Measurements from ENCODE around the gene TXN. TPM values are rescaled to one million over a fixed set of nuclear protein-coding genes. Genes with fewer than 3 reads are reported as not detected.
A peak's percentile ranks its signal among the peaks of the same experiment; 100 is the strongest.

Gene TXN
- total RNA-seq (2014; rRNA removed; shearing (Covaris generic)) = 223 and 251 TPM in 2 replicates
- polyA plus RNA-seq (2016; fragmentation: Nextera tagmentation; extraction: Ambion mirVana) = 952 and 958 TPM in 2 replicates

GRCh38 chr9:110256380-110257096 lies at the start of gene TXN:
TSS of gene TXN (minus strand) at chr9:110256507. CDS start at chr9:110256435, 72 bp downstream.
- TF ChIP-seq EZH2phosphoT487 (IDR thresholded peaks at IDR 0.05; ENCODE audit: insufficient read depth, low read depth) = no peak
- no peak for TF ChIP-seq EZH2 (IDR thresholded peaks at IDR 0.05; ENCODE audit: insufficient read depth, poor library complexity, severe bottlenecking)
- Histone ChIP-seq H3K4me3 (peak within 1 kb of the TSS; percentile 87), H3F3A (ENCODE audit: insufficient read depth) (0 out of 2 replicates have a peak, but pooled peaks cover 21% of the 10 kb centered on the region), H3K27me3 (replicated peaks; ENCODE audit: insufficient read depth) (no peaks in the 10 kb centered on the region), H3K36me3 (ENCODE audit: low read depth) (no peaks in the 10 kb centered on the region), H3K9me2 (ENCODE audit: insufficient read depth) (no peaks in the 10 kb centered on the region), H3K4me1 (ENCODE audit: insufficient read depth) (peaks cover 48% of the 10 kb centered on the region), H3K9me3 (ENCODE audit: low read depth) (no peaks in the 10 kb centered on the region), H3K9ac (peak within 1 kb of the TSS; percentile 95), H3K79me2 (ENCODE audit: insufficient read depth) (peaks cover 47% of the 10 kb centered on the region), H3K4me2 (ENCODE audit: unreplicated experiment) (peak within 1 kb of the TSS; percentile 98), H3K27ac (peak within 1 kb of the TSS; percentile 96), H2AFZ (peak within 1 kb of the TSS; percentile 71), H4K20me1 (ENCODE audit: insufficient read depth) (peaks cover 19% of the 10 kb centered on the region)
- in situ Hi-C loops (cut with MboI) = no loop called here
- peak; percentile 97 for DNase-seq
- WGBS, 2 experiments (ENCODE audit: low coverage in 1 of 2, low lambda C conversion rate in 2 of 2, missing lambda C conversion rate in 2 of 2) = 1 to 2% methylated on average over 45 to 57 of the region's 65 CpGs

GRCh38 chr9:110303133-110303532 lies 46.8 kb upstream of the TXN start:
- Histone ChIP-seq H3K4me2 (ENCODE audit: unreplicated experiment) (no peak overlapping the region), H2AFZ (0 out of 2 replicates have a peak overlapping the region, but pooled peaks have one; percentile 16), H3K4me3 (no peak overlapping the region), H3K36me3 (ENCODE audit: low read depth) (no peaks in the 10 kb centered on the region), H4K20me1 (ENCODE audit: insufficient read depth) (no peaks in the 10 kb centered on the region), H3F3A (ENCODE audit: insufficient read depth) (no peaks in the 10 kb centered on the region), H3K9ac (no peak overlapping the region), H3K4me1 (ENCODE audit: insufficient read depth) (0 out of 2 replicates have a peak, but pooled peaks cover 3% of the 10 kb centered on the region), H3K27me3 (replicated peaks; ENCODE audit: insufficient read depth) (0 out of 2 replicates have a peak, but pooled peaks cover 6% of the 10 kb centered on the region), H3K79me2 (ENCODE audit: insufficient read depth) (no peaks in the 10 kb centered on the region), H3K9me3 (ENCODE audit: low read depth) (no peaks in the 10 kb centered on the region), H3K9me2 (ENCODE audit: insufficient read depth) (no peaks in the 10 kb centered on the region), H3K27ac (no peak overlapping the region)
- peak; percentile 67 for DNase-seq
- in situ Hi-C loops (cut with MboI) = no loop called here
- TF ChIP-seq EZH2 (IDR thresholded peaks at IDR 0.05; ENCODE audit: insufficient read depth, poor library complexity, severe bottlenecking) = no peak
- WGBS, 2 experiments (ENCODE audit: low coverage in 1 of 2, low lambda C conversion rate in 2 of 2, missing lambda C conversion rate in 2 of 2) = 84 to 93% methylated on average over 1 of the region's 1 CpG

GRCh38 chr9:110298043-110298605 lies 41.8 kb upstream of the TXN start:
- in situ Hi-C loops (cut with MboI) = no loop called here
- no peak for TF ChIP-seq EZH2 (IDR thresholded peaks at IDR 0.05; ENCODE audit: insufficient read depth, poor library complexity, severe bottlenecking)
- TF ChIP-seq EZH2phosphoT487 (IDR thresholded peaks at IDR 0.05; ENCODE audit: insufficient read depth, low read depth) = no peak
- no peak overlapping the region for H3K4me3 ChIP-seq
- no peaks in the 10 kb centered on the region for H3K36me3 ChIP-seq (ENCODE audit: low read depth)
- H3K27me3 ChIP-seq (replicated peaks; ENCODE audit: insufficient read depth) = no peaks in the 10 kb centered on the region; the same call in 1 of the 2 replicates
- DNase-seq = no peak
- H4K20me1 ChIP-seq (ENCODE audit: insufficient read depth) = no peaks in the 10 kb centered on the region
- H3F3A ChIP-seq (ENCODE audit: insufficient read depth) = no peaks in the 10 kb centered on the region
- H3K4me1 ChIP-seq (ENCODE audit: insufficient read depth) = no peaks in the 10 kb centered on the region
- no peak overlapping the region for H3K4me2 ChIP-seq (ENCODE audit: unreplicated experiment)
- H3K9me3 ChIP-seq (ENCODE audit: low read depth) = no peaks in the 10 kb centered on the region
- no peaks in the 10 kb centered on the region for H3K79me2 ChIP-seq (ENCODE audit: insufficient read depth)
- 64 to 83% methylated on average over 2 of the region's 2 CpGs for WGBS, 2 experiments (ENCODE audit: low coverage in 1 of 2, low lambda C conversion rate in 2 of 2, missing lambda C conversion rate in 2 of 2)
- H3K27ac ChIP-seq = no peak overlapping the region
- H2AFZ ChIP-seq = no peak overlapping the region
- H3K9me2 ChIP-seq (ENCODE audit: insufficient read depth) = no peaks in the 10 kb centered on the region
- no peak overlapping the region for H3K9ac ChIP-seq

GRCh38 chr9:110293248-110293647 lies 36.9 kb upstream of the TXN start:
- H3K27ac ChIP-seq = no peak overlapping the region
- no peak overlapping the region for H3K4me2 ChIP-seq (ENCODE audit: unreplicated experiment)
- DNase-seq = no peak
- H2AFZ ChIP-seq = no peak overlapping the region
- H3K9me3 ChIP-seq (ENCODE audit: low read depth) = no peaks in the 10 kb centered on the region
- no peaks in the 10 kb centered on the region for H3K79me2 ChIP-seq (ENCODE audit: insufficient read depth)
- 84 to 92% methylated on average over 1 of the region's 1 CpG for WGBS, 2 experiments (ENCODE audit: low coverage in 1 of 2, low lambda C conversion rate in 2 of 2, missing lambda C conversion rate in 2 of 2)
- in situ Hi-C loops (cut with MboI) = no loop called here
- no peak overlapping the region for H3K9ac ChIP-seq
- H3K4me3 ChIP-seq = no peak overlapping the region
- no peaks in the 10 kb centered on the region for H3K9me2 ChIP-seq (ENCODE audit: insufficient read depth)
- TF ChIP-seq EZH2 (IDR thresholded peaks at IDR 0.05; ENCODE audit: insufficient read depth, poor library complexity, severe bottlenecking) (no peak), EZH2phosphoT487 (IDR thresholded peaks at IDR 0.05; ENCODE audit: insufficient read depth, low read depth) (no peak)
- H3K36me3 ChIP-seq (ENCODE audit: low read depth) = no peaks in the 10 kb centered on the region
- no peaks in the 10 kb centered on the region for H3F3A ChIP-seq (ENCODE audit: insufficient read depth)
- H3K27me3 ChIP-seq (replicated peaks; ENCODE audit: insufficient read depth) = no peaks in the 10 kb centered on the region; the same call in 1 of the 2 replicates
- no peaks in the 10 kb centered on the region for H3K4me1 ChIP-seq (ENCODE audit: insufficient read depth)
- H4K20me1 ChIP-seq (ENCODE audit: insufficient read depth) = no peaks in the 10 kb centered on the region

Measured in GM23248 (cell line).